ENCODE measurements around the gene FRY.
A peak's percentile ranks its signal among the peaks of the same experiment; 100 is the strongest.

Gene FRY

GRCh38 chr13:32178763-32179162 lies 147.2 kb downstream of the FRY start:
- peak; percentile 47 to 91 for DNase-seq

DNA sequence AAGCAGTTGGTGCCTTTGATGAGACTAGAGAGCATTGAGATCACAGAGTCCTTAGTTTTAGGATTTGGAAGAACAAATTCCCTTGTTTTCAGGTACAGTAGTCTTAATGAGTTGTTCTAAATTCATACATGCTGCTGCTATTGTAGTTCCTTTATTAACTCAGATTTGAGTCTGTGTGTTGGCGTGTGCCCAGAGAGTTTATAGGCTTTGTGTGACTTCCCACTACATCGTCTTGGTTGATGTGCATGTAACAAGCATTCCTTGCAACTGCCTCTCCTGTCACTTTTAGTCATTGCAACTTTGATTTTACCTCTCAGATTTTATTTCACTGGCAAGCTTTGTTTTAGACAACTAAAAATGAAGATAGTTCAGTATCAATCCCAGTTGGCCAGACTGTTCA lies 148.1 kb downstream of the FRY start:
- DNase-seq, result no peak

DNA sequence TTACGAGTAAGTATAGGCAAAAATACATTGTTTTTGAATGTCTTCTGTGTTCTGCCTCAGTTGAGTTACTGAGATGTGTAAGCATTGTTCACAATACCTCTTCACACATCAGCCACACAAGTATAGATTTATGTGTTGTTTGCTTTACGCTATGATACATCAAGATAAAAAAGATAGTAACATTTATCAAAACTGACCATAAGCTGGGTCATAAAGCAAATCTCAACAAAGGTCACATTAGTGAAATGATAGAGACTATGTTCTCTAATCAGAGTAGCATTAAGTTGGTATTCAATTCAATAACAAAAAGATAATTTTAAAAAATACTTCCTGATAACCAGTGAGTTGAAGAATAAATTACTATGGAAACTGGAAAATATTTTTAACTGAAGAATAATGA lies 156.1 kb downstream of the FRY start:
- DNase-seq, result no peak

DNA sequence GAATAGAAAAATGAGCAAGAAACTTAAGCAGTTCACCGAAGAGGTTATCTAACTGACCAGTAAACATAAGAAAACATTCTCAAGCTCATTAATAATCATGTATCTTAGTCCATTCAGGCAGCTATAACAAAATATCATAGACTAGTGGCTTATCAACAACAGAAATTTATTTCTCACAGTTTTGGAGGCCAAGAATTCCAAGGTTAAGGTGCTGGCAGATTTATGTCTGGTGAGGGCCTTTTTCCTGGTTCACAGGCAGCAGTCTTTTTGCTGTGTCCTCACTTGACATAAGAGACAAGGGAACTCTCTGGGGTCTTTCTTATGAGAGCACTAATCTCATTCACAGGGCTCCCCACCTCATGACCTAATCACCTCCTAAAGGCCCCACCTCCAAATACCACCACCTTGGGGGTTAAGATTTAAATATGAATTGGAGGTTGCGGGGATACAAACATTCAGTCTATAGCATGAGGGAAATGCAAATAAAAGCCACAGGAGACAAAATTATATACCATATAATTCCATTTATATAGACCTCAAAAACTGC lies 160.0 kb downstream of the FRY start:
- DNase-seq, result no peak

- no peak for DNase-seq
These were observed 164.1 kb downstream of the FRY start for GRCh38 chr13:32195713-32196112.

- no peak for DNase-seq
These were observed 167.6 kb downstream of the FRY start for GRCh38 chr13:32199168-32199567.

- DNase-seq, result no peak
These were observed 169.2 kb downstream of the FRY start for GRCh38 chr13:32200741-32201140.

DNA sequence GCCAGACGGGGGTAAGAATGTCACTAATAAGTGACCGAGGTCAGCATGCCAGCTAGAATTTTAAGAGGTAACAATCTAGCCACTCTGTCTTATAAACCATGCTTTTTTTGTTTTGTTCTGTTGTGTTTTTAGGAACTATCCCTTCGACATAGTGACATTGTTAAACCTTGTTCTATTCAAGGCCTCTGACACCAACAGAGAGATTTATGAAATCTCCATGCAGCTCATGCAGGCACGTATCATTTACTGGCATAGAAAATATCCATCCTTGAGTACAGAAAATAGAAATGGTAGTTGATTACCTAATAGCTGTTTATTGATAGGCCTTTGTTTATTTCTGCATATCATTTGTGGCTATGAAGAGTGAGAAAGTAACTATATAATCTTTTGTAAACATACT lies 170.2 kb downstream of the FRY start:
- DNase-seq, result no peak

DNA sequence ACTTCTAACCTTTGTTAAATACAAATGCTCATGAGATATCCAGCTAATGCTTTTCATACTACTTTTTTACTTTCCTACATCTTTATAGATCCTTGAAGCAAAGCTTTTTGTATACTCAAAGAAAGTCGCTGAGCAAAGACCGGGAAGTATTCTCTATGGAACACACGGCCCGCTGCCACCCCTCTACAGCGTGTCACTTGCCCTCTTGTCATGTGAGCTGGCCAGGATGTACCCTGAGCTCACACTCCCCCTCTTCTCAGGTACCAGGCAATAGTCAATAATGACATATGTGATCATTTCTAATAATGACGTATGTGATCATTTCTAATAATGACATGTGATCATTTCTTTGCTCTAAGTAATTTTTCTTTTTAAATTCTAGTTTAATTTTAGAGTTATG lies 170.7 kb downstream of the FRY start:
- DNase-seq, result no peak

GRCh38 chr13:32203221-32203620 lies 171.6 kb downstream of the FRY start:
- no peak for DNase-seq

- DNase-seq, result no peak
These were observed 172.2 kb downstream of the FRY start for GRCh38 chr13:32203736-32204135.

GRCh38 chr13:32205431-32206096 lies 174.0 kb downstream of the FRY start:
- peak; percentile 65 to 93 for DNase-seq

GRCh38 chr13:32206097-32206740 lies 174.6 kb downstream of the FRY start:
- DNase-seq, result no peak

- DNase-seq, result no peak
These were observed 177.3 kb downstream of the FRY start for GRCh38 chr13:32208860-32209259.

DNA sequence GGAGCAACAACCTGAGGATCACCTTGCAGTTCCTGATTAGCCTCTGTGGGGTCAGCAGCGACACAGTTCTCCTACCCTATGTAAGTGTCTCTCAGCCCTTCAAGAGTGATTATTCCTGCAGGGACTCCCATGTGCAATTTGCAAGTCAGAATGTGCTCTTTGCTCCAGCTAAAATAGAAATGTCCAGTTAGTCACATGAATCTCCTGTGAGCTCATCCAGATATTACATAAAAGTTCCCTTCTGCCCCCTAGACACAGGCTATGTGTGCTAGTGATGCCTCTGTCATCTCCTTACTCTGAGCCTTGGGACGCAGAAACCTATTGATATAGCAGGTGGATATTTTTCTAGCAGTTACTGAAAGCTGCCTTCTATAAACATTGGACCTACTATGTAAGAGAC lies 178.1 kb downstream of the FRY start:
- DNase-seq, result no peak

DNA sequence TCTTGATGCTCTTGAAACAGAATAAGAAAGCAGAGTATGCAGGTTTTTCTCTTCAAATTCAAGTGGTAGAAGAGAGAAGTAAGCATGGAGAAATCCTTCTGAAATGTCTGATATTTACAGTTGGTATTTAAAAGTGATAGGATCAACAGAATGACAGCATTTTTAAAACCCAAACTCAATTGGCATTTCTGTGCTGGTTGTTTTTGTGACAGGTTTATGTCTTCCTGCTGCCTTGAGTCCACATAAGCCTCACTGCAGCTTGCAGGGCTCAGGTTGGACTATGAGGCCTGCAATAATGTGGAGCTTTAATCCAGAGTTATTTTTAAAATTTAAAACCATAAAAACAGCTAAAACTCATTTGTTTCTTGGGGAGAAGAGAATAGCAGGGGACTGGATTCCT lies 178.5 kb downstream of the FRY start:
- DNase-seq, result no peak

- peak in 1 of 2 experiments; percentile 17 for DNase-seq
These were observed 180.2 kb downstream of the FRY start for GRCh38 chr13:32211813-32212212.

DNA sequence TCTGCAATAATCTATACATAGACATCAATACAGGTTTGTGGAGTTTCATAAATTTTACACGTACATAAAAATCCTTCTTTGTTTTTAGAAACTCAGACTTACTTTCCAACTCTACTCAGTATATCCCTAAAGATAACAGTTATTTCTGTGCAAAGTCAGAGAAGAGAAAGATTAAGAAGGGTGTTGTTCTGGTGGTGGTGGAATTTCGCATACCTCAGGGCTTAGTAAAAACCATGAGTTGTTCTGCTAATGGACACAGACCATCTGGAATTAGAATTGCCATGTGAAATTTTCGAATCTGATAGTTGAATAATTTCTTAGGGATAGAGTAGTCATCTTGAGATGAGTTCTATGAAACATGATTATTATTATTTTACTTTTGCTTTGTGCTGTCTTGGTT lies 180.8 kb downstream of the FRY start:
- no peak for DNase-seq

DNA sequence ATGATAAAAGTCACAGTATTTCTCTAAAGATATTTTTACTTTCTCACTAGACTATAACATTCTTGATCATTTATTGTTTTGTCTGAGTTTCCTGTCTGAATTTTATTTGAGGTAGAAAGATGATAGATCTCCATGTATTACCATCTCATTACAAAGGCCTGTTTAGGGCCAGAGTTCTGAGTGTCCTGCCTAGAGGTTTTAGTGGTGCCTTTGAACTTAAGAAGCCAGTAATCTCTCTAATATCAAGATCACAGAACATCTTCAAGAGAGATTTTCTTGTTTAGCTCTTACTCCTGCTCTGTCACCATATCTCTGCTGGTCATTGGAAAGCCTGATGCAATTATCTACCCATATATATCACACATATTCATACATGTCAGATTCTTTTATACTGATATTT lies 182.1 kb downstream of the FRY start:
- DNase-seq, result no peak

DNA sequence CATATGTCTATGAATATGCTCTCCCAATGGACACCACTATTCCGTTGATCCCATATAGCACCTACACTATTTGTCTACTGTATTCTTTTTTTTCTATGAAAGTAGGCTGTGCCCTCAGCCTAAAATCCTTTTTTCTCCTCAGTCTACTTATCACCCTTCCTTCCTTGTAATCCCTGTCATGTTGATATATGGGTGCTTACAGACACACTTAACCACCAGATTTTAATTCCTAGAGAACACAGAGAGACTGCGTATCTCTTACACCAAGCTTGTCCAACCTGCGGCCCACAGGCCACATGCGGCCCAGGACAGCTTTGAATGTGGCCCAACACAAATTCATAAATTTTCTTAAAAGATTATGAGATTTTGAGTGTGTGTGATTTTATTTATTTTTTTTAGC lies 182.5 kb downstream of the FRY start:
- DNase-seq, result peak in 1 of 2 experiments; percentile 24

- DNase-seq, result no peak
These were observed 184.7 kb downstream of the FRY start for GRCh38 chr13:32216281-32216680.

- DNase-seq, result no peak
These were observed 190.6 kb downstream of the FRY start for GRCh38 chr13:32222046-32222676.

GRCh38 chr13:32224916-32225315 lies 193.3 kb downstream of the FRY start:
- no peak for DNase-seq

DNA sequence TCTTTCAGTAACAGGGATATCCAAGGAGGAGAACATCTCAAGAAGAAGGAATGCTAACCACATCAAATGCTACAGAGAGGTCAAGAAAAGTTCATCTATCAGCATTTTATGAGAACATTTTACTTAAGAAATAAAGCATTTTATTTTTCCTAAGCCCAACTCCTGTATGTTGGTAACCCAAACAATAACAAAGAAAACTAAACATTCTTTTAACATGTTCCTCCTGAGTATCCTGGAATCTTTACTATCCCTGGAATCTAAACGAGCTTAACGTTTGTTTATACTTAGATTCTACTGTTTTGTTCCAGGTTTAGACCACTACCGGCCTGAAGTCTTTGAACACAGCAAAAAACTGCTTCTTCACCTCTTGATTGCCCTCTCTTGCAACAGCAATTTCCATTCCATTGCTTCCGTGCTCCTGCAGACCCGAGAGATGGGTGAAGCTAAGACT lies 193.9 kb downstream of the FRY start:
- DNase-seq, result no peak

All from NCI-H524 (cell line).